GM10266 (cell line): Measurements from ENCODE around the gene TSEN2.

Experiments used
- DNase-seq: peaks from one replicate; pipeline ENCODE4 v3.0.0; 2012; ENCODE audit errors: extremely low spot score
- TF ChIP-seq, protein P1 (sequence below): IDR thresholded peaks from 2 replicates; pipeline ENCODE4 v1.5.1; 2012; ENCODE audit warnings: mild to moderate bottlenecking, low read depth; ENCODE audit not compliant: control insufficient read depth, insufficient read depth; ENCODE audit errors: missing control alignments

The TSEN2 gene

GRCh38 chr3:12461097-12461649 lies 23.1 kb upstream of the TSEN2 start:
- no peak for DNase-seq
- TF ChIP-seq, protein P1, sequence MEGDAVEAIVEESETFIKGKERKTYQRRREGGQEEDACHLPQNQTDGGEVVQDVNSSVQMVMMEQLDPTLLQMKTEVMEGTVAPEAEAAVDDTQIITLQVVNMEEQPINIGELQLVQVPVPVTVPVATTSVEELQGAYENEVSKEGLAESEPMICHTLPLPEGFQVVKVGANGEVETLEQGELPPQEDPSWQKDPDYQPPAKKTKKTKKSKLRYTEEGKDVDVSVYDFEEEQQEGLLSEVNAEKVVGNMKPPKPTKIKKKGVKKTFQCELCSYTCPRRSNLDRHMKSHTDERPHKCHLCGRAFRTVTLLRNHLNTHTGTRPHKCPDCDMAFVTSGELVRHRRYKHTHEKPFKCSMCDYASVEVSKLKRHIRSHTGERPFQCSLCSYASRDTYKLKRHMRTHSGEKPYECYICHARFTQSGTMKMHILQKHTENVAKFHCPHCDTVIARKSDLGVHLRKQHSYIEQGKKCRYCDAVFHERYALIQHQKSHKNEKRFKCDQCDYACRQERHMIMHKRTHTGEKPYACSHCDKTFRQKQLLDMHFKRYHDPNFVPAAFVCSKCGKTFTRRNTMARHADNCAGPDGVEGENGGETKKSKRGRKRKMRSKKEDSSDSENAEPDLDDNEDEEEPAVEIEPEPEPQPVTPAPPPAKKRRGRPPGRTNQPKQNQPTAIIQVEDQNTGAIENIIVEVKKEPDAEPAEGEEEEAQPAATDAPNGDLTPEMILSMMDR: no peak

DNA sequence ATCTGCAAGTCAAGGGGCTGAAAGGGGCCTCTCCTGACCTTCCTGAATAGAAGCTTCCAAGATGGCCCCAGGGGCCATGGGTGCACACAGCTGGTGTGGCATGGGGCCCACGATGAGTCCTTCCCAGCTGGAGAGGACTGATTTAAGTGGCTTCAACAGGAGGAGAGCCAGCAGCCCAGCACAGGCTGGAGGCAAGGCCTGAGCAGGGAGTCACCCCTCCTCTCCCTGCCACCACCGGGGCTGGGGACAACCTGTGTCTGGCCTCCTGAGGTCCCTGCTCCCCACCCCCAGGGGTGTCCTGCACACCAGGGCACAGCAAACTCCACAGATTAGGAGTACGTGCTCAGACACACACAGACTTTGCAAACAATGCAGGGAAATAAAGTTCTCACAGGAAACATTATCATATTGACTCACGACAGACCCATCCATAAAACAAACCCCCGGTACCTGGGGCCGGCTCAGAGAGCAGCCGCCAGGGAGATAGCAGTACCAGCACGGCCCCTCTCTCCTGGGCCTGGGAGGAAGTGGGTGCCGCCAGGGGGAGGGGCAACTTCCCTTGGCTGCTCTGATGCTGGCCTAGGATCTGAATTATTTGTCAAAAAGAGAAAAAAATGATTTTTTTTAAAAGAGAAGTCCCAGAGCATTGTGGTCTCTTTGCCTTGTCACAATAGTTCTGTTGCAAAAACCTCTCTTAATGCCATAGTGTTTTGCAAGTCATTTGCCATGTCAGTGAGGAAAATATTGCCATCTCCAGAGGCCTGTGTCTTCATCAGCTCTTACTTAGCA lies 21.9 kb upstream of the TSEN2 start:
- TF ChIP-seq, protein P1: no peak
- DNase-seq: no peak

DNA sequence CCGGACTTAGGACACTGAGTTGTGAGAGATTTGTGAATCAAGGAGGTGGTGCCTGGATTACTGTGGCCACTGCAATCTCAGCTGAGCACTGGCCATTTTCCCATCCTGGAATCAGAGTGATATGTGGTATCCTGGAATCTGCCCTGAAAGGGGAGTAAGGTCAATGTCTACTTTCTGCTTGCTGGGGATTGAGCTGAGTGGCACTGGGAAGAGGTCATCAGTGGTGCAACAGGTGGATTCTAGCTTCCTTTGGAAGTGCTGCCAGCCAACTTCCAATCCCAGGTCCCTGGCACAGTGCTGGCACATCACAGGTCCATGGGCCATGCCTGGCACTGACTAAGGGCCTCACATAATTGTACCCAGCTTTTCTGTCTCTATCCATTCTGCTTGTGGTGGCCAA lies 20.6 kb upstream of the TSEN2 start:
- DNase-seq: no peak
- TF ChIP-seq, protein P1: no peak

DNA sequence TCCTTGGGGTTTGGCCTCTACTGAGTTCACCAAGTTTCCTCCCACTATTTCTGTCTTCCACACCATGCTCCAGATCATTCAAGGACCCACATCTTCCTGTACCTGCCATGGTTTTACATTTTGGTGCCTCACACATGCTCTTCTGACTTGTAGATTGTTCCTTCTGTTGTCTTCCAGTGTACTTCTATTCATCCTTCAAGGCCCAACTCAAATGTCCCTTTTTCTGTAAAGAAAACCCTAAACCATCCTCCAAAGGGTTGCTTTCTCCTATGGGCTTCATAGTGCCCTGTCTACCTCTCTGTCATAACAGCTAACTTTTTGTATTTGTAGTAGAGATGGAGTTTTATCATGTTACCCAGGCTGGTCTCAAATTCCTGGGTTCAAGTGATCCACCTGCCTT lies 20.1 kb upstream of the TSEN2 start:
- no peak for DNase-seq
- TF ChIP-seq, protein P1: no peak

DNA sequence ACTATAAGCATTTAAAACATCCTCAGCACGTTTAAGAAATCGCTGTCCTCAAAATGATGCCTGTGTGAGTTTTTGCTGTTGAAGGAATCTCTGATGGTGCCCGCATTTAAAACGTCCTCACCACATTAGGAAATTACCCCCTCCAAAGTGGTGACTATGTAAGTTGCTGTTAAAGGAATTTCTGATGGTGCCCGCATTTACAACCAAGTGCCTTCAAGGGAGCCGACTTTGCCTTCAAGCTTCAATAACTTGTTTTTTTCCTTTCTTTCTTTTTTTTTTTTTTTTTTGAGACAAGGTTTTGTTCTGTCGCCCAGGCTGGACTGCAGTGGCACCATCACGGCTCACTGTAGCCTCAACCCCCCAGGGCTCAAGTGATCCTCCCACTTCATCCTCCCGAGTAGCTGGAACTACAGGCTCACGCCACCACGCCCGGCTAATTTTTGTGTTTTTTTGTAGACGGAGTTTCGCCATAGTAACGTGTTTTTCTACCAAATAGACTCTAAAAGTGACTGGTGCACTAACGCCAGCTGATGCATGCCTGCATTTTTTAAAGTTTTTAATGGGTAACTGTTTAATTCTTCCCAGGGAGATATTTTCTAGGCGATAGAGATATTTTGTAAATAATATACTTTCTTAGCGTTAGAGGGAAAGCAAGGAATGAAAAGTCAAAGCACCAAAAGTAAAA lies 19.0 kb upstream of the TSEN2 start:
- DNase-seq: no peak

DNA sequence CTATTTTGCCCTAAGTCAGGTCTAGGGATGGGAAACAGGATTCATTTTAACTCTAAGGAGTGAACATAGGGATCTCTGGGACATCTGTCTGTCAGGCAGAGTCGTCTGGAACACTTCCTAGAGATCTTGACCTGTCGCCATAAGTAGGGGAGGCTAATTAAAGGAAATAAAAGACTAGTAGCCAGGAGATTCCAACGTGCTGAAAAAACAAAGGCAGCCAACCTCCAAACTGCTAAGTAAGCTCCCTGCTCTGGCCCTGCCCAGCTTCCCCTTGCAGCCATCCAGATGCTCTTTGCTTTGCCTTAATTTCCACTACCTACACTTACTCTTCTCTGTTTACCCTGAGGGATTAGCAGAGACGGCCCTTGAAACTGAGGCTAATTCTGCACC lies 18.4 kb upstream of the TSEN2 start:
- DNase-seq: no peak
- TF ChIP-seq, protein P1: no peak

More for the DNA sequence above, 19.0 kb upstream of the TSEN2 start:
- TF ChIP-seq, protein P1: no peak

- TF ChIP-seq, protein P1: no peak
- DNase-seq: no peak
Observed at GRCh38 chr3:12467746-12468145, 16.5 kb upstream of the TSEN2 start.
